ENCODE results near the gene TMTC4. TPM values are rescaled to one million over a fixed set of nuclear protein-coding genes. Genes with fewer than 3 reads are reported as not detected.
"Not testable (repeated sequence)": the region's sequence is repeated elsewhere in the genome, so short reads cannot be mapped to it uniquely, and the experiment has no call there.

TMTC4 gene
- total RNA-seq, 8 experiments from 2014 or later, result 8.2 to 86.8 (median 61.3) TPM

GRCh38 chr13:100637380-100637779 lies 37.2 kb downstream of the TMTC4 start:
- Histone ChIP-seq H3K4me3 (no peak overlapping the region), H3K4me1 (replicated peaks in 1 of 2) (no peaks in the 10 kb centered on the region), H3K27ac (no peak overlapping the region)
- no peak for ATAC-seq (replicated peaks in 6 of 8)
- 67 to 83% (median 76%) methylated on average over 1 to 6 of the region's 16 CpGs; no CpG with 5 or more reads in 6 of the 10 experiments for WGBS, 10 experiments
- in situ Hi-C loops (cut with MboI; ENCODE audit: low pct_unique_long_range_greater_than_20kb in 2 of 9, low sequenced_read_pairs in 9 of 9, unreplicated experiment in 9 of 9), result no loop called here

GRCh38 chr13:100636441-100636840 lies 38.2 kb downstream of the TMTC4 start:
- in situ Hi-C loops (cut with MboI; ENCODE audit: low pct_unique_long_range_greater_than_20kb in 2 of 9, low sequenced_read_pairs in 9 of 9, unreplicated experiment in 9 of 9), result no loop called here
- WGBS, 10 experiments, result 78 to 100% (median 95%) methylated on average over 1 to 6 of the region's 7 CpGs; no CpG with 5 or more reads in 1 of the 10 experiments
- ATAC-seq (replicated peaks in 6 of 8), result no peak
- no peak overlapping the region for H3K4me3 ChIP-seq
- no peak overlapping the region for H3K27ac ChIP-seq
- peaks cover under 1 to 1% of the 10 kb centered on the region in 2 donors for H3K4me1 ChIP-seq (replicated peaks in 1 of 2)

GRCh38 chr13:100636004-100636403 lies 38.6 kb downstream of the TMTC4 start:
- ATAC-seq (replicated peaks in 6 of 8), result no peak
- Histone ChIP-seq H3K4me3 (no peak overlapping the region), H3K4me1 (replicated peaks in 1 of 2) (peaks cover 5 to 6% of the 10 kb centered on the region in 2 donors), H3K27ac (no peak overlapping the region)
- in situ Hi-C loops (cut with MboI; ENCODE audit: low pct_unique_long_range_greater_than_20kb in 2 of 9, low sequenced_read_pairs in 9 of 9, unreplicated experiment in 9 of 9), result no loop called here
- WGBS, 10 experiments, result 80 to 100% (median 94%) methylated on average over 1 to 5 of the region's 7 CpGs; no CpG with 5 or more reads in 2 of the 10 experiments

GRCh38 chr13:100634696-100635095 lies 39.9 kb downstream of the TMTC4 start:
- in situ Hi-C loops (cut with MboI; ENCODE audit: low pct_unique_long_range_greater_than_20kb in 2 of 9, low sequenced_read_pairs in 9 of 9, unreplicated experiment in 9 of 9), result no loop called here
- no peak for ATAC-seq (replicated peaks in 6 of 8)
- H3K27ac ChIP-seq, result no peak overlapping the region
- 94 to 100% (median 99%) methylated on average over 1 to 9 of the region's 12 CpGs; no CpG with 5 or more reads in 2 of the 10 experiments for WGBS, 10 experiments
- no peak overlapping the region for H3K4me3 ChIP-seq
- H3K4me1 ChIP-seq (replicated peaks in 1 of 2), result peaks cover 15 to 19% of the 10 kb centered on the region in 2 donors

GRCh38 chr13:100633461-100633860 lies 41.1 kb downstream of the TMTC4 start:
- peaks cover 17 to 21% of the 10 kb centered on the region in 2 donors for H3K4me1 ChIP-seq (replicated peaks in 1 of 2)
- in situ Hi-C loops (cut with MboI; ENCODE audit: low pct_unique_long_range_greater_than_20kb in 2 of 9, low sequenced_read_pairs in 9 of 9, unreplicated experiment in 9 of 9), result no loop called here
- peak in 2 of 8 experiments; percentile 37 to 42 for ATAC-seq (replicated peaks in 6 of 8)
- WGBS, 10 experiments, result 56 to 100% (median 92%) methylated on average over 1 to 2 of the region's 2 CpGs; no CpG with 5 or more reads in 6 of the 10 experiments
- H3K4me3 ChIP-seq, result no peak overlapping the region
- H3K27ac ChIP-seq, result no peak overlapping the region

- ATAC-seq (replicated peaks in 6 of 8), result peak in 5 of 8 experiments; percentile 93 to 98 (median 95)
- Histone ChIP-seq H3K4me3 (no peak overlapping the region), H3K27ac (peak overlapping the region in 1 of 2 donors; percentile 25), H3K4me1 (replicated peaks in 1 of 2) (peaks cover 17 to 21% of the 10 kb centered on the region in 2 donors)
- in situ Hi-C loops (cut with MboI; ENCODE audit: low pct_unique_long_range_greater_than_20kb in 2 of 9, low sequenced_read_pairs in 9 of 9, unreplicated experiment in 9 of 9), result no loop called here
- WGBS, 10 experiments, result 0 to 92% (median 12%) methylated on average over 1 to 8 of the region's 8 CpGs; no CpG with 5 or more reads in 1 of the 10 experiments
These were observed 44.0 kb downstream of the TMTC4 start for GRCh38 chr13:100630555-100630954.

- 40 to 100% (median 76%) methylated on average over 1 to 10 of the region's 15 CpGs; no CpG with 5 or more reads in 3 of the 10 experiments for WGBS, 10 experiments
These were observed 47.5 kb downstream of the TMTC4 start for GRCh38 chr13:100627120-100627519.

GRCh38 chr13:100625447-100625846 lies 49.1 kb downstream of the TMTC4 start:
- WGBS, 10 experiments, result 0 to 91% (median 82%) methylated on average over 1 to 9 of the region's 9 CpGs; no CpG with 5 or more reads in 2 of the 10 experiments
- no peak overlapping the region for H3K4me3 ChIP-seq
- in situ Hi-C loops (cut with MboI; ENCODE audit: low pct_unique_long_range_greater_than_20kb in 2 of 9, low sequenced_read_pairs in 9 of 9, unreplicated experiment in 9 of 9), result no loop called here
- peaks cover 9 to 10% of the 10 kb centered on the region in 2 donors for H3K4me1 ChIP-seq (replicated peaks in 1 of 2)
- no peak overlapping the region for H3K27ac ChIP-seq
- ATAC-seq (replicated peaks in 6 of 8), result no peak

More at GRCh38 chr13:100627120-100627519, 47.5 kb downstream of the TMTC4 start:
- H3K27ac ChIP-seq, result no peak overlapping the region
- no peak overlapping the region for H3K4me3 ChIP-seq
- ATAC-seq (replicated peaks in 6 of 8), result no peak
- peaks cover 17 to 21% of the 10 kb centered on the region in 2 donors for H3K4me1 ChIP-seq (replicated peaks in 1 of 2)
- in situ Hi-C loops (cut with MboI; ENCODE audit: low pct_unique_long_range_greater_than_20kb in 2 of 9, low sequenced_read_pairs in 9 of 9, unreplicated experiment in 9 of 9), result no loop called here

GRCh38 chr13:100620792-100621191 lies 53.8 kb downstream of the TMTC4 start:
- Histone ChIP-seq H3K27ac (no peak overlapping the region), H3K4me1 (replicated peaks in 1 of 2) (no peaks in the 10 kb centered on the region), H3K4me3 (no peak overlapping the region)
- no peak for ATAC-seq (replicated peaks in 6 of 8)
- in situ Hi-C loops (cut with MboI; ENCODE audit: low pct_unique_long_range_greater_than_20kb in 2 of 9, low sequenced_read_pairs in 9 of 9, unreplicated experiment in 9 of 9), result no loop called here
- 46 to 100% (median 93%) methylated on average over 2 to 4 of the region's 4 CpGs for WGBS, 10 experiments

GRCh38 chr13:100619940-100620339 lies 54.7 kb downstream of the TMTC4 start:
- ATAC-seq (replicated peaks in 6 of 8), result no peak
- WGBS, 10 experiments, result 71 to 100% (median 100%) methylated on average over 1 to 2 of the region's 2 CpGs; no CpG with 5 or more reads in 1 of the 10 experiments
- in situ Hi-C loops (cut with MboI; ENCODE audit: low pct_unique_long_range_greater_than_20kb in 2 of 9, low sequenced_read_pairs in 9 of 9, unreplicated experiment in 9 of 9), result no loop called here
- Histone ChIP-seq H3K27ac (no peak overlapping the region), H3K4me1 (replicated peaks in 1 of 2) (no peaks in the 10 kb centered on the region), H3K4me3 (no peak overlapping the region)

GRCh38 chr13:100618897-100619296 lies 55.7 kb downstream of the TMTC4 start:
- H3K4me1 ChIP-seq (replicated peaks in 1 of 2); H3K27ac ChIP-seq; ATAC-seq (replicated peaks in 6 of 8); in situ Hi-C loops (cut with MboI; ENCODE audit: low pct_unique_long_range_greater_than_20kb in 2 of 9, low sequenced_read_pairs in 9 of 9, unreplicated experiment in 9 of 9); H3K4me3 ChIP-seq: not testable (repeated sequence)
- no CpG with 5 or more reads among the region's 24 CpGs for WGBS, 10 experiments

- no peak for ATAC-seq (replicated peaks in 6 of 8)
- H3K4me3 ChIP-seq, result no peak overlapping the region
- no peak overlapping the region for H3K27ac ChIP-seq
- in situ Hi-C loops (cut with MboI; ENCODE audit: low pct_unique_long_range_greater_than_20kb in 2 of 9, low sequenced_read_pairs in 9 of 9, unreplicated experiment in 9 of 9), result no loop called here
- 80 to 100% (median 94%) methylated on average over 1 to 4 of the region's 5 CpGs; no CpG with 5 or more reads in 1 of the 10 experiments for WGBS, 10 experiments
- H3K4me1 ChIP-seq (replicated peaks in 1 of 2), result peaks cover 9 to 18% of the 10 kb centered on the region in 2 donors
These were observed 61.6 kb downstream of the TMTC4 start for GRCh38 chr13:100613031-100613430.

- WGBS, 10 experiments, result 64 to 100% (median 90%) methylated on average over 2 to 6 of the region's 9 CpGs; no CpG with 5 or more reads in 2 of the 10 experiments
- ATAC-seq (replicated peaks in 6 of 8), result peak in 3 of 8 experiments; percentile 22 to 41 (median 26)
- Histone ChIP-seq H3K4me1 (replicated peaks in 1 of 2) (peaks cover 9 to 18% of the 10 kb centered on the region in 2 donors), H3K27ac (no peak overlapping the region), H3K4me3 (no peak overlapping the region)
- in situ Hi-C loops (cut with MboI; ENCODE audit: low pct_unique_long_range_greater_than_20kb in 2 of 9, low sequenced_read_pairs in 9 of 9, unreplicated experiment in 9 of 9), result no loop called here
These were observed 62.7 kb downstream of the TMTC4 start for GRCh38 chr13:100611678-100612492.

All from motor neuron (in vitro differentiated cells).